GM23248 (cell line): ENCODE results near the gene CPSF4.

Source experiments
- EZH2 ChIP-seq: fragments of 200-600 bp; sonication (generic); IDR thresholded peaks from 2 replicates; pipeline ENCODE4 v1.6.1; 2018; ENCODE audit warnings: antibody characterized with exemption, mild to moderate bottlenecking; ENCODE audit not compliant: insufficient read depth, poor library complexity, severe bottlenecking
- EZH2phosphoT487 ChIP-seq: fragments of 200-600 bp; sonication (generic); IDR thresholded peaks from 2 replicates; pipeline ENCODE4 v1.6.1; 2018; ENCODE audit warnings: antibody characterized with exemption, moderate library complexity, mild to moderate bottlenecking, low read depth; ENCODE audit not compliant: insufficient read depth

GRCh38 chr7:99429756-99430155 lies 9.0 kb upstream of the CPSF4 start:
- TF ChIP-seq EZH2, result no peak
- no peak for TF ChIP-seq EZH2phosphoT487
